ENCODE results near the gene OR51I1.
A peak's percentile ranks its signal among the peaks of the same experiment; 100 is the strongest.

Gene OR51I1

GRCh38 chr11:5476186-5476819 is 35.0 kb upstream of the OR51I1 start:
- DNase-seq (ENCODE audit: low spot score) = peak; percentile 72
- in situ Hi-C loops (cut with MboI; ENCODE audit: low pct_unique_long_range_greater_than_20kb, low sequenced_read_pairs, unreplicated experiment) = loop anchor here (25.0 kb wide), 1 partner anchor 336 kb away; the partner anchor contains the start of gene OR52N2
- TF ChIP-seq CTCF (IDR thresholded peaks at IDR 0.05; ENCODE audit: extremely low read depth, insufficient read depth, missing control alignments) = peak; percentile 79

- no peak for TF ChIP-seq CTCF (IDR thresholded peaks at IDR 0.05; ENCODE audit: extremely low read depth, insufficient read depth, missing control alignments)
- in situ Hi-C loops (cut with MboI; ENCODE audit: low pct_unique_long_range_greater_than_20kb, low sequenced_read_pairs, unreplicated experiment) = no loop called here
- no peak for DNase-seq (ENCODE audit: low spot score)
Observed at GRCh38 chr11:5473921-5474320, 32.6 kb upstream of the OR51I1 start.

- in situ Hi-C loops (cut with MboI; ENCODE audit: low pct_unique_long_range_greater_than_20kb, low sequenced_read_pairs, unreplicated experiment) = no loop called here
- DNase-seq (ENCODE audit: low spot score) = no peak
- TF ChIP-seq CTCF (IDR thresholded peaks at IDR 0.05; ENCODE audit: extremely low read depth, insufficient read depth, missing control alignments) = no peak
Observed at GRCh38 chr11:5467527-5467926, 26.2 kb upstream of the OR51I1 start.

GRCh38 chr11:5460983-5461621 is 19.8 kb upstream of the OR51I1 start:
- no peak for DNase-seq (ENCODE audit: low spot score)
- in situ Hi-C loops (cut with MboI; ENCODE audit: low pct_unique_long_range_greater_than_20kb, low sequenced_read_pairs, unreplicated experiment) = no loop called here
- no peak for TF ChIP-seq CTCF (IDR thresholded peaks at IDR 0.05; ENCODE audit: extremely low read depth, insufficient read depth, missing control alignments)

- TF ChIP-seq CTCF (IDR thresholded peaks at IDR 0.05; ENCODE audit: extremely low read depth, insufficient read depth, missing control alignments) = no peak
- in situ Hi-C loops (cut with MboI; ENCODE audit: low pct_unique_long_range_greater_than_20kb, low sequenced_read_pairs, unreplicated experiment) = no loop called here
- DNase-seq (ENCODE audit: low spot score) = no peak
Observed at GRCh38 chr11:5449432-5449831, 8.1 kb upstream of the OR51I1 start.

- no peak for TF ChIP-seq CTCF (IDR thresholded peaks at IDR 0.05; ENCODE audit: extremely low read depth, insufficient read depth, missing control alignments)
- DNase-seq (ENCODE audit: low spot score) = no peak
- in situ Hi-C loops (cut with MboI; ENCODE audit: low pct_unique_long_range_greater_than_20kb, low sequenced_read_pairs, unreplicated experiment) = no loop called here
Observed at GRCh38 chr11:5449023-5449422, 7.7 kb upstream of the OR51I1 start, which contains the start of gene OR51I2. OR51I2 (plus strand) TSS chr11:5449323; CDS start chr11:5453489, 4,166 bp downstream.

Data from GM13977 (cell line).